ENCODE measurements around the gene CHMP3.
"Not testable (repeated sequence)": the region's sequence is repeated elsewhere in the genome, so short reads cannot be mapped to it uniquely, and the experiment has no call there.

CHMP3 gene

GRCh38 chr2:86512892-86513291 lies 50.4 kb downstream of the CHMP3 start:
- no peak for DNase-seq

DNA sequence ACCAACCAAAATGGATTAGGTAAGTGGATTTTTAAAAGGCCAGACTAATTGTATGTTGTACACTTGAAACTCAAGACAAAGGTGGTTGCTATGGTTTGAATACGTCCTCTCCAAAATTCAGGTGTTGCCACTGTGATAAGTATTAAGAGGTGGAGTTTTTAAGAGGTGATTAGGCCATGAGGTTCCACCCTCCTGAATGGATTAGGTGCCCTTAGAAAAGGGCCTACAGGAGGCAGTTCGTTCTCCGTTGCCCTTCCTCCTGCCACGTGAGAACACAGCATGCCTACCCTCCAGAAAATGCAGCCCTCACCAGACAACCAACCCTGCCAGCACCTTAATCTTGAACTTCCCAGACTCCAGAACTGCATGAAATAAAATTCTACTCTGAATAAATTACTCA lies 51.2 kb downstream of the CHMP3 start:
- DNase-seq, result no peak

GRCh38 chr2:86510436-86510933 lies 52.8 kb downstream of the CHMP3 start:
- no peak for DNase-seq

DNA sequence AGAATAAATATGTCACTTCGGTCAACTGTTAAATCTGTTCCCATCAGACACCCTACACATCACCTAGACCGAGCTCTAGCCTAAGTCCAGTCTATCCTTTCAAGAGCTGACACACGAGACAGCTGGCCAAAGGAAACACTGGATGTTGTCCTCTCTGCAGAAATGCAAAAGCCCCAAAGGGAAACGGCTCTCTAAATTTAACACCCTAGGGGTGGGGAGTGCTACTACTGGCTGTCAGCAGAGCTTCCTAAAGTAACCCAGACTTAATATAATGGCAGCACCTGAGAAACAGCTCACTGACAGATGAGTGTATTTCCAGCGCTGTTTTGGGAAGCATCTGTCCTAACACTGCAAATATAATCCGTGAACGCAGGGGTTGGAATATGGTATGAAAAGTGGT lies 55.6 kb downstream of the CHMP3 start:
- no peak for DNase-seq

DNA sequence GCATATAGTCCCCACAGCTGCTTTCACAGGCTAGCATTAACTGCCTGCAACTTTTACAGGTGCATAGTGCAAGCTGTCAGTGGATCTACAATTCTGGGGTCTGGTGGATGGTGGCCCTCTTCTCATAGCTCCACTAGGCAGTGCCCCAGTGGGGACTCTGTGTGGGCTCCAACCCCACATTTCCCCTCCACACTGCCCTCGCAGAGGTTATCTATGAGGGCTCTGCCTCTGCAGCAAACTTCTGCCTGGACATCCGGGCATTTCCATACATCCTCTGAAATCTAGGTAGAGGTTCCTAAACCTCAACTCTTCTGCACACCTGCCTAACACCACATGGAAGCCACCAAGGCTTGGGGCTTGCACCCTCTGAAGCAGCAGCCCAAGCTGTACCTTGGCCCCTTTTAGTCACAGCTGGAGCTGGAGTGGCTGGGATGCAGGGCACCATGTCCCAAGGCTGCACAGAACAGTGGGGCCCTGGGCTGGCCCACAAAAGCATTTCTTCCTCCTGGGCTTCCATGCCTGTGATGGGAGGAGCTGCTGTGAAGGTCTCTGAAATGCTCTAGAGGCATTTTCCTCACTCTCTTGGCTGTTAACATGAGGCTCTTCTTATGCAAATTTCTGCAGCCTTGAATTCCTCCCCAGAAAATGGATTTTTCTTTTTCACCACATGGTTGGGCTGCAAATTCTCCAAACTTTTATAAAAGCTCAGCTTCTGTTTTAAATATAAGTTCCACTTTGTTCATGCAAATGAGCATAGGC lies 62.7 kb downstream of the CHMP3 start:
- no peak for DNase-seq

DNA sequence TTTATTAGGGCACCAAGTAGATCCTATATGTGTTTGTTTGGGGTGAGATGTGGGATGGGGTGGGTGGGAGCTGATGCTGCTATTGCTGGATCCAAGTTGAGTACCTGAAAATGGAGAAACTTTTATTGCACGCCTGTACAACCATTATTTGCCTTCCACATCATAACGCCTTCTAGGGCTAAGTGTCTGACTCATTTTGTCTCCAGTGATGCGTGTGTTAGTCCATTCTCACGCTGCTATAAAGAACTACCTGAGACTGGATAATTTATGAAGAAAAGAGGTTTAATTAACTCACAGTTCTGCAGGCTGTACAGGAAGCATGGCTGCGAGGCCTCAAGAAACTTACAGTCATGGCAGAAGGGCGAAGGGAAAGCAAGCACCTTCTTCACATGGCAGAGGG lies 63.9 kb downstream of the CHMP3 start:
- no peak for DNase-seq

DNA sequence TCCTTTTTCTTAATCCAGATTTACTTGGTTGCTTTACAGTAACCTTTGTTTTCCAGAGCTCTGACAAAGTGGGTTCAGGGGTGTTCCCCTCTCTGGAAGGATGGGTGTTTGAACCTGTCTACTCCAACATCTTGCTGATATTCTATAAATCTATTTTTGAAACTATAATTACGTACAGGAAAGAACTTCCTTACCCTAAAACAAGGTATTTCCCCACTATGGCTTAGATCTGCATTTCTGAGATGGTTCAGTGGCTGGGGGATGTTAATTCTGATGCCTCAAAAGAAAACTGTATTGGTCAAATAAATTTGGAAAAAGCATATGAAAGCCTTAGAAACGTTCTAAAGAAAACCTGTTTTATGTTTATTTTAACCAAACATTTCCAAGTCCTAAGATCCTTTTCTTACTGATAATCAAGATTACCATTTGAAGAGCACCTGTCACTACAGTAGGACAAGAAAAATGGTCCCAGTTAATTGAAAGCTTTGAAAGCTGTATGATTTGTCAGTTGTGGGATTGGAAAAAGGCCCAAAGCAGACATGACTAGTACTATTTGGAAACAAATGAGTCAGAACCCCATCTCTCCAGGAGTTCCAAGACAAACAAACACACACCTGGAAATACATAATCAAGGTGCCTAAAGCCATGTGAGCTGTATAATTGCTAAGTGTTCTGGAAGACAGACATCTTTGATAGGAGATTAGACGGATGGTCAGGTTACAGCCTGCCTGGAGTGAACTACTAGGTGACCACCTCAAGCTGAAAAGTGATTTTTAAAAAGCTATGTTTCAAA lies 64.6 kb downstream of the CHMP3 start:
- DNase-seq, result no peak

DNA sequence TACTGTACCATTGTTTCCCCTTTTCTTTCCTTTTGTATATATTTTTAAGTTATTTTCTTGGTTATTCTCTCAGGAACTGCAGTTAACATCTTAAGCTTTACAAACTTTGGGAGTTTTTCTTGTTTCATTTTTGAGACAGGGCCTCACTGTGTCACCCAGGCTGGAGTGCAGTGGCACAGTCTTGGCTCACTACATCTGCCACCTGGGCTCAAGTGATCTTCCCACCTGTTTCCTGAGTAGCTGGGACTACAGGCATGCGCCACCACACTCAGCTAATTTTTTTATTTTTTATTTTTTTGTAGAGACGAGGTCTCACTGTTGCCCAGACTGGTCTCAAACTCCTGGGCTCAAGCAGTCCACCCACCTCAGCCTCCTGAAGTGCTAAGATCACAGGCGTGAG lies 66.9 kb downstream of the CHMP3 start:
- DNase-seq, result not testable (repeated sequence)

DNA sequence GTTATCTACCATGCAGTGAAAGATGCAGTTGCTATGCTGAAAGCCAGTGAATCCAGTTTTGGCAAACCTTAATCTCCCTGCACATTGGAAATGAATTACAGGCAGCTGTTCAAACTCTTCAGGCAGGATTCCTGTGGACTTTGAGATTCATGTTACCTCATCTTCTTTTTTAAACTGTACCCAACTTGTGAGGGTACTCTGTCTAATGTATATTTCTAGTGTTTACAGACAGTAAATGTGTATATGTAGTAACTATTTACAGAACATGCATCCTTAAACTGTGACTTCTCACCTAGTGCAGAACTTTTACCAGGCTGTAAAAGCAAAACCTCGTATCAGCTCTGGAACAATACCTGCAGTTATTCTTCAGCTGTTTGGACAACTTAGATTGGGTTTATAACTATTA lies 71.2 kb downstream of the CHMP3 start:
- DNase-seq, result no peak

DNA sequence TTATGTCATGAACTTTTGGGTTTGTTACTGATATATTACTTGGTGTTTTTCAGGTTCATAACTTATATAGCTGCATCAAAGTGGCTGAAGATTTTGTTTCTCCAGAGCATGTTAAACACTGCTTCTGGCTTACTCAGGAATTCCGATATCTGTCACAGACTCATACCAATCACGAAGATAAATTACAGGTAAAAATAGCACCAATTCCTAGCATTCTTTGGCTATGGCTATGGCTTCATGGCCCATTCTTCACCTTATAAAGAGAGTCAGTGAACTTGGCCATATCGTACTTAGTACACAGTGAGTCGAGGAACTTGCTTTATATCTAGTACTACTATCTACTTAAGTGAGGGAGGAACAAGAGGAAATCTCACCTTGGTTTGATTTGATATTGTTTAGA lies 72.2 kb downstream of the CHMP3 start:
- no peak for DNase-seq

DNA sequence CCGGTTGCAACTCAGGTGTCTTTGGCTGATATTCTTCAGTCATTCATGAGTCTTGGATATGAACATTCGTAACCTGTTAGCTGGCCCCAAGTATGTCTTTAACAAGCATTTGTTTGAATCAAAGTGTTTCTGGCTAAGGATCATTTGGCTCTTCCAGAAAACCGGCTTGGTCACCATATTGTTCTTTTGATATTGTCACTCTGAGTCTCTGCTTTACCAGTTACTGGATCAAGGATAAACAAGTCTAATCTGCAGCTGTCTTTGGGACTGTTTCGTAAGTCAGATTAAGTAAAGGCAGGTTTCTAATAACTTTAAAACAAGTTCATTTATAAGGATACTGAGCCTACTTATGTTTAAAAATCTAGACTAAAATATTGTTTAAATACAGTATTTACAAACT lies 73.0 kb downstream of the CHMP3 start:
- DNase-seq, result no peak

GRCh38 chr2:86489542-86489941 lies 73.7 kb downstream of the CHMP3 start:
- DNase-seq, result no peak

GRCh38 chr2:86488561-86489250 lies 74.5 kb downstream of the CHMP3 start:
- no peak for DNase-seq

DNA sequence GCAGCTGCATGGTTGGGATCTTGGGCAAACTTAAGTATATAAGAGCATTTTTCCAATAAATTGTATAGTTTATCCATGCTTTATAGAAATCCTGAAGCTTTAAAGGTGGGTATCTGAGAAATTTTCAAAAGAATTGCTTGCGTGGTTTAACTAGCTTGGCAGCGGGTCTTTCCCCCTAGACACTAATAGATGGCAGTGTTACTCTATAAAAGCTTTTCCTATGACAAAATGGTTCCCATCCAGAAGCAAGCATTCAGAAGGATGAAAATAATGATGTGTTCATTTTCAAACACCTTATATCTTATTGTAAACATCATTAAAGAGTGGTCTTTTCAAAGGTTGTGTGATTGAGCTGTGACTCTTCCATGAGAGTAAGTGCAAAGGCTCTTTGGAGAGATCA lies 76.2 kb downstream of the CHMP3 start:
- no peak for DNase-seq

DNA sequence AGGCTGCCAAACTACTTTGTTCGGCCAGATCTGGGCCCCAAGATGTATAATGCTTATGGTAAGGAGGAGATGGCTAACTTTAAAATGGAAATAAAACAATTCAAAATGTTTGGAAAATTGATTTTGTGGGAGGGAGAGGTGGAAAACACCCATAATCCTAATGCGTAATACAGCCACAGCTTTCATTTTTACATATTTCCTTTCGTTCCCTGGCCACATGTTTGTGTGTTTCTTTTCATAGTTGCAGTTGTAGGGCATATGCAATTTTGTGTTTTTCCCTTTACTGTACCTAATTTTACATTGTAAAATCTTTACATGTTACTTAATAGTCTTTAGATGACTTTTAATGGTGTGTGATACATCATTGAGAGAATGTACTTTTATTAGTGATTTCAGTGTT lies 77.4 kb downstream of the CHMP3 start:
- DNase-seq, result no peak

- DNase-seq, result no peak
These were observed 78.1 kb downstream of the CHMP3 start for GRCh38 chr2:86485103-86485502.

DNA sequence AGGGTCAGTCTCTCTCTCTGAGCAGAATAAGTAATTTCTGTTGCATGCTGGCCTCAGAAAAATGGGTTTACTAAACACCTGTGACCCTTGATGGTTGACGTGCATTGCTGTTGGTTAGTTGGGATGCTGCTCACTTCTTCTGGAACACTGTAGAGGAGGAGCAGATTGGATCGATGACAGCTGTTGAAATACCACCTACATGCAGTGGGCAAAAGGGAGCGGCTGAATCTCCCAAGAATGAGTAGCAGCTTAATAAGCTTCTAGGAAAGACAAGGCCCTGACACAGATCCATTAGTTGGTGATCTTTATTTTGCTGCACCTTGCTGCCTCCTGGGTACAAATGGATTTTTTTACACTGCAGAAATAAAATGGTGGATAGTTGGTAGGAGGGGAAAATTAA lies 78.9 kb downstream of the CHMP3 start:
- DNase-seq, result peak in 1 of 58 donors; percentile 10

GRCh38 chr2:86482034-86482433 lies 81.2 kb downstream of the CHMP3 start:
- DNase-seq, result no peak

DNA sequence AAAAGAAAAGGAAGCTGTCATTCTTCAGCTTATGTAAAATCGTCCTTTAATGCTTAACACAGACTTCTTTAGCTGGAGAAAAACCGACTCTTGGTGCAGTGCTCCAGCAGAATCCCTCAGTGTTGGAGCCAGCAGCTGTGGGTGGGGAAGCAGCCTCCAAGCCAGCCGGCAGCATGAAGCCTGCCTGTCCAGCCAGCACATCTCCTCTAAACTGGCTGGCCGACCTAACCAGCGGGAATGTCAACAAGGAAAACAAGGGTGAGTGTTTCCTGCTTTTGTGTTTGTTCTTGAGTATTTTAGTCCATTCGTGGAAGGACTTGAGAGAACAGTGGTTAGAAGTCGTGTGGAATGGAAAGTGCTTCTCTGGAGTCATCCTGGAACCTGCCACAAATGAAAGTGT lies 83.1 kb downstream of the CHMP3 start:
- peak in 45 of 58 donors; percentile 2 to 75 (median 28) for DNase-seq

DNA sequence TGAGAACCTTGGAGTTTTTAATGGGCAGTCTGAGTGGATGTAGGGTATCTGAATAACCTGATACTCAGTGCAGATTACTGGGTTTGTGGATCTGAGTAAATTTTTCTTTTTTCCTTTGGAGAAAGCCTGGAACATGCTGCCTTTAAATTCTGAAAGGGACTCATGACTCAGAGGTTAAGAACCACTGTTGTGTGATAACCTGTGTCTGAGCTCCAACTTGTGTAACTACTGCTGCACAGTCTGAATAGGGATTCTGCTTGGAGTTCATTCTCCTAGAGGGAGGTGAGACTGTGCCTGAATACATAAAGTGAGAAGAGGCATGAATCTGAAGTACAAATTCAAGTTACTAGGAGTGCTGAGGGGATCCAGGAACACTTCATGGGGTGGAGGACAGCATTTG lies 85.9 kb downstream of the CHMP3 start:
- DNase-seq, result no peak

- no peak for DNase-seq
These were observed 86.3 kb downstream of the CHMP3 start for GRCh38 chr2:86476918-86477317.

DNA sequence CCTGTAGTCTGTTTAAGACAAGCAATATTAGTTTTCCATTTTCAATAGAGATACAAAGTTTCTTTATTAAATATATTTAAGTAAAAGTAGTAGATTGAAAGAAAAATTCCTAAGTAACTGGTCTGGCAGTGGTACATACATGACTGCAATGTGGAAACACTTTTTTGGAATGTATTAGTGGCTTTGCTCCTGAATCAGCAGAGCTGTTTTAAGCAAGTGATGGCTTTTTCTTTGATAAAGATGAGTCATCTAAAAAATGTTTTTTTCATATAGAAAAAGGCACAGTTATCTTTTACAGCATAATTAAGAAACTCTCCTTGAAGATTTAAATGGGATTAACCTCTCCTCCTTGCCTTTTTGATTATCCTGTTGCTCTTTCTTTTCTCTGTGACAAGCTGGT lies 87.2 kb downstream of the CHMP3 start:
- DNase-seq, result no peak

Data from anterior cingulate cortex (tissue), 58 donors.